GM23248 (cell line): ENCODE results near the gene ZNF865. TPM values are rescaled to one million over a fixed set of nuclear protein-coding genes. Genes with fewer than 3 reads are reported as not detected.

Source experiments
- DNase-seq: peaks from one replicate; pipeline ENCODE4 v3.0.0-alpha.2; 2015
- H2AFZ ChIP-seq: fragments of 200-600 bp; sonication (generic); 2 replicates; pipeline ENCODE4 v1.6.1; 2016; ENCODE audit warnings: antibody characterized with exemption
- H3F3A ChIP-seq: fragments of 200-600 bp; sonication (generic); 2 replicates; pipeline ENCODE4 v1.6.1; 2016; ENCODE audit warnings: mild to moderate bottlenecking, antibody characterized with exemption, mixed run types; ENCODE audit not compliant: insufficient read depth
- H3K27ac ChIP-seq: fragments of 200-600 bp; sonication (generic); 2 replicates; pipeline ENCODE4 v1.5.1; 2016; ENCODE audit warnings: mild to moderate bottlenecking
- H3K27me3 ChIP-seq: fragments of 200-600 bp; sonication (generic); replicated peaks from 2 replicates; pipeline ENCODE4 v1.6.1; 2016; ENCODE audit warnings: mild to moderate bottlenecking; ENCODE audit not compliant: insufficient read depth
- H3K36me3 ChIP-seq: fragments of 200-600 bp; sonication (generic); 2 replicates; pipeline ENCODE4 v1.6.1; 2016; ENCODE audit warnings: low read depth, mild to moderate bottlenecking
- H3K4me1 ChIP-seq: fragments of 200-600 bp; sonication (generic); 2 replicates; pipeline ENCODE4 v1.6.1; 2016; ENCODE audit warnings: mild to moderate bottlenecking; ENCODE audit not compliant: insufficient read depth
- H3K4me2 ChIP-seq: fragments of 200-600 bp; sonication (generic); one replicate; pipeline ENCODE4 v1.6.1; 2016; ENCODE audit warnings: mild to moderate bottlenecking; ENCODE audit not compliant: unreplicated experiment
- H3K4me3 ChIP-seq: fragments of 200-600 bp; sonication (generic); 2 replicates; pipeline ENCODE4 v1.5.1; 2016; ENCODE audit warnings: mild to moderate bottlenecking
- H3K79me2 ChIP-seq: fragments of 200-600 bp; sonication (generic); 2 replicates; pipeline ENCODE4 v1.6.1; 2016; ENCODE audit warnings: mild to moderate bottlenecking; ENCODE audit not compliant: insufficient read depth
- H3K9ac ChIP-seq: fragments of 200-600 bp; sonication (generic); 2 replicates; pipeline ENCODE4 v1.6.1; 2016; ENCODE audit warnings: mild to moderate bottlenecking
- H3K9me2 ChIP-seq: fragments of 200-600 bp; sonication (generic); 2 replicates; pipeline ENCODE4 v1.6.1; 2016; ENCODE audit warnings: mixed run types, mild to moderate bottlenecking, moderate library complexity; ENCODE audit not compliant: insufficient read depth
- H3K9me3 ChIP-seq: fragments of 200-600 bp; sonication (generic); one replicate; pipeline ENCODE4 v1.6.1; 2017; ENCODE audit warnings: low read depth
- H4K20me1 ChIP-seq: fragments of 200-600 bp; sonication (generic); 2 replicates; pipeline ENCODE4 v1.6.0; 2016; ENCODE audit not compliant: insufficient read depth
- EZH2 ChIP-seq: fragments of 200-600 bp; sonication (generic); IDR thresholded peaks from 2 replicates; pipeline ENCODE4 v1.6.1; 2018; ENCODE audit warnings: antibody characterized with exemption, mild to moderate bottlenecking; ENCODE audit not compliant: insufficient read depth, poor library complexity, severe bottlenecking
- EZH2phosphoT487 ChIP-seq: fragments of 200-600 bp; sonication (generic); IDR thresholded peaks from 2 replicates; pipeline ENCODE4 v1.6.1; 2018; ENCODE audit warnings: antibody characterized with exemption, moderate library complexity, mild to moderate bottlenecking, low read depth; ENCODE audit not compliant: insufficient read depth
- WGBS, 2 experiments: methylation state at CpG; one replicate each; pipeline ENCODE4 v1.1.6; 2015 to 2017; ENCODE audit warnings: low lambda C conversion rate in 2 of 2, low coverage in 1 of 2; ENCODE audit errors: missing lambda C conversion rate in 2 of 2; 5-methylcytosine and 5-hydroxymethylcytosine counted together
- in situ Hi-C: fragments of 300-500 bp; cut with MboI; formaldehyde crosslinking; loops from 2 replicates; pipeline ENCODE4 v1.15.0; 2020
- polyA plus RNA-seq: library from polyadenylated mRNA; unstranded; fragments of >200 nt; fragmentation: Nextera tagmentation; extraction: Ambion mirVana; gene quantifications from 2 replicates; pipeline ENCODE4 v1.2.1, GENCODE V29; 2016
- total RNA-seq: library from RNA; depleted of rRNA; stranded (reverse); fragments of >200 nt; shearing (Covaris generic); gene quantifications from 2 replicates; pipeline ENCODE4 v1.2.3, GENCODE V29; 2014; rRNA removed

Gene ZNF865
- total RNA-seq (1.3 and 1.5 TPM in 2 replicates), polyA plus RNA-seq (0.21 and 0.51 TPM in 2 replicates)

DNA sequence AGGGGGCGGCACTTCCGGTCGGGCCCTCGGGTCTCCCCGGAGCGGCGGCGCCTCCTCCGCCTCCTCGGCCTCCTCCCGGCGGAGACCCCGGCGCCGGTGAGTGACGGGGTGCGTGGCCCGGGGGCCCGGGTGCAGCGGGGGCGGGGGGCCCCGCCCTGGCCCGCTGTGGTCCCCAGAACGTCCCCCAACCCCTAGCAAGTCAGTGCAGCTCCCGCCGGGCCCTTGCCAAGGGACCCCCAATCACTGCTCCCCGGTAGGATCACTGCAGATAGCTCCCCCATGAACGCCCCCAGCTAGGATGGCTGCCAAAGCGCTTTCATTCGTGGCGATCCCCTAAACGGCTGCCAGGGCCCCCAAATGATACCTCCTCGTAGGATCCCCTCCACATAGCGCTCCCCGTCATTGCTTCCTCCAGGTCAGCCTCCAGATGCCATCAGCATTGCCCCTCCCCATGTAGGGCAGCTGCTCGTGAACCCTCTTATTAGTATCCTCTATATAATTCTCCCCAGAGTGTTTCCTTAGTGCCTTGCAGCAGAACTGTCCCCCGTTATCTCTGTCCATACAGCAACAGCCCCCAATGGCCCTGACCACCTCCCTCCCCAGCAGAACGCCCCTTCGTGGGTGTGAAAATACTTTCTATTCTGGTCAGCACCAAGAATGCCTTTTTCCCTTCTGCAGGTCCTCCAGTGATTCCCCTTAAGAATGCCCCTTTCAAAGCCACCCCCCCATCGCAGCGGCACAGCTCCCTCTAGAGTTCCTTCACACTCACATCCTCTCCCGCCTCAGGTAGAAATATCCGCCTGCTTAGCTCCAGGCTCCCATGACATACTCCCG lies at the start of gene ZNF865:
Gene ZNF865 (plus strand): TSS at position 11 of the 834 bp plus-strand sequence. CDS start 7,972 bp downstream, outside the sequence.
- no peaks in the 10 kb centered on the region for H3K9me3 ChIP-seq
- peak within 1 kb of the TSS; percentile 80 for H3K27ac ChIP-seq
- no peaks in the 10 kb centered on the region for H3K27me3 ChIP-seq
- H3K9me2 ChIP-seq: no peaks in the 10 kb centered on the region
- DNase-seq: peak; percentile 91
- peaks cover 17% of the 10 kb centered on the region; the same call in 1 of the 2 replicates for H3K36me3 ChIP-seq
- peaks cover 17% of the 10 kb centered on the region for H3F3A ChIP-seq
- H3K4me1 ChIP-seq: peaks cover 15% of the 10 kb centered on the region
- in situ Hi-C loops: no loop called here
- 3 to 5% methylated on average over 15 to 32 of the region's 44 CpGs for WGBS, 2 experiments
- peak within 1 kb of the TSS; percentile 93 for H3K4me2 ChIP-seq
- no peak for TF ChIP-seq EZH2
- no peak for TF ChIP-seq EZH2phosphoT487
- H3K9ac ChIP-seq: peak within 1 kb of the TSS; percentile 91
- H4K20me1 ChIP-seq: peaks cover 4% of the 10 kb centered on the region; the same call in 1 of the 2 replicates
- peak within 1 kb of the TSS; percentile 84 for H2AFZ ChIP-seq
- H3K79me2 ChIP-seq: peaks cover 57% of the 10 kb centered on the region
- H3K4me3 ChIP-seq: peak within 1 kb of the TSS; percentile 88

DNA sequence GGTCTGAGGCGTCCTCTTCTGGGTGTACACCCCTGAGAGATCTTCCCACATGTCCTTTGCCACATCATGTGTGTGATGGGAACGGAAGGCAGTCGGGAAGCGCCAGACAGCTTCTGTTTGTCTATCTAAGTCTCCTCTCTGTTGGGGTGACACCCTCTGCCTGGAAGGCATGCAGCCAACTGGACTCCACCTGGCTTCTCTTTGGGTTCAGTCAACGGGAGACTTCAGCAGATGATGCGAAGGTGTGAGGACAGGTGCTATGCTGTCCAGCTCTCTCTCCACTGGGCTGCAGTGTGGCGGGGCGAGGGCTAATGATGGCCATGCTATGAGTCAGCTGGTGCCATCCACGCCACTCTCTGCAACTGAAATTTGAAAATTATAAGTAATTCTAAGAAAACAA lies 45.8 kb upstream of the ZNF865 start:
- no peak overlapping the region for H3K4me2 ChIP-seq
- H2AFZ ChIP-seq: no peak overlapping the region
- no peaks in the 10 kb centered on the region for H3F3A ChIP-seq
- WGBS, 2 experiments: 51 to 59% methylated on average over 8 to 9 of the region's 9 CpGs
- H3K79me2 ChIP-seq: no peaks in the 10 kb centered on the region
- no peaks in the 10 kb centered on the region; the same call in 1 of the 2 replicates for H3K27me3 ChIP-seq
- no peak overlapping the region for H3K9ac ChIP-seq
- no peak overlapping the region for H3K27ac ChIP-seq
- no peak overlapping the region for H3K4me3 ChIP-seq
- H3K9me3 ChIP-seq: no peaks in the 10 kb centered on the region
- H3K4me1 ChIP-seq: no peaks in the 10 kb centered on the region
- H3K36me3 ChIP-seq: no peaks in the 10 kb centered on the region
- in situ Hi-C loops: no loop called here
- H3K9me2 ChIP-seq: no peaks in the 10 kb centered on the region
- TF ChIP-seq EZH2 (no peak), EZH2phosphoT487 (no peak)
- H4K20me1 ChIP-seq: no peaks in the 10 kb centered on the region
- DNase-seq: no peak

DNA sequence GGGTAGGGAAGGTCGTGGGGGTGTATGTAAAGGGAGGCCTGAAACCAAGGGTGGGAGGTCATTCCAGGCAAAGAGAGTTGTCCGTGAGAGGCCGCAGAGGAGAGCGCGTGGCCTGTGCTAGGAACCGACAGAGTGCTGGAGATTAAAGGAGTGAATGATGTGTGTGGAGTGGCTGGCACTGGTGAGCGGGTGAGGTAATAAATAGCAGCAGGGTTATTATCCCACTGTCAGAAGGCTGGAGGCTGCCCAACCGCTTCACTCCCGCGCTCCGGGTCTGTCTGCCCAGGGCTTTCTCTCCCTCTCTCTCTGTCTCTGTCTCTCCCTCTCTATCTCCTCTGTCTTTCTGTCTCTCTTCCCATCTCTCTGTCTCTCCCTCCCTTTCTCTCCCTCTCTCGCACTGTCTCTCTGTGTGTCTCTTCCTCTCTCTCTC lies 42.2 kb upstream of the ZNF865 start:
- H3K4me3 ChIP-seq: no peak overlapping the region
- no peaks in the 10 kb centered on the region; the same call in 1 of the 2 replicates for H3K27me3 ChIP-seq
- DNase-seq: peak; percentile 60
- H3F3A ChIP-seq: no peaks in the 10 kb centered on the region
- WGBS, 2 experiments: 14 to 15% methylated on average over 8 to 12 of the region's 12 CpGs
- H2AFZ ChIP-seq: no peak overlapping the region
- in situ Hi-C loops: no loop called here
- H3K9me3 ChIP-seq: no peaks in the 10 kb centered on the region
- no peak overlapping the region for H3K27ac ChIP-seq
- H3K9ac ChIP-seq: no peak overlapping the region
- no peak overlapping the region for H3K4me2 ChIP-seq
- no peaks in the 10 kb centered on the region for H3K79me2 ChIP-seq
- H3K36me3 ChIP-seq: no peaks in the 10 kb centered on the region
- no peaks in the 10 kb centered on the region for H3K4me1 ChIP-seq
- H3K9me2 ChIP-seq: no peaks in the 10 kb centered on the region
- no peak for TF ChIP-seq EZH2phosphoT487
- TF ChIP-seq EZH2: no peak
- no peaks in the 10 kb centered on the region for H4K20me1 ChIP-seq

DNA sequence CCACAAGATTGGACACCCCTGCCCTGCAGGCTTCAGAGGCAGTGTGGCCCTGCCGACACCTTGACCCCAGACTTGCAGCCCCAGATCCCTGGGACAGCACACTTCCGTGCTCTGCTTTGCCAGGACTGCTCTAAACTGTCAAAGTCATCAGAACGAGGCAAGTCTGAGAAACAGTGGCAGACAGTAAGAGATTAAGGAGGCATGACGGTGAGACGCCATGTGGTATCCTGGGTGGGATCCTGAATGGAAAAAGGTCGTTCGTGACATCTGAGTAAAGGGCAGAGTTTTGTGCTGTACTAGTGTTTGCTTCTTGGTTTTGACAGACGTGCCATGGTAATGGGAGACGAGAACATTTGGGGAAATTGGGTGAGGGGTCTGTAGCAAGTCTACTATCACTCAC lies 38.6 kb upstream of the ZNF865 start:
- H3K9me3 ChIP-seq: no peaks in the 10 kb centered on the region
- H3K27me3 ChIP-seq: no peaks in the 10 kb centered on the region; the same call in 1 of the 2 replicates
- H4K20me1 ChIP-seq: no peaks in the 10 kb centered on the region
- H3K79me2 ChIP-seq: no peaks in the 10 kb centered on the region
- H3K27ac ChIP-seq: no peak overlapping the region
- H3F3A ChIP-seq: no peaks in the 10 kb centered on the region
- TF ChIP-seq EZH2: no peak
- no peak for TF ChIP-seq EZH2phosphoT487
- no peaks in the 10 kb centered on the region for H3K9me2 ChIP-seq
- in situ Hi-C loops: no loop called here
- 26% methylated on average over 9 of the region's 9 CpGs for WGBS, 2 experiments
- H3K9ac ChIP-seq: no peak overlapping the region
- H3K4me2 ChIP-seq: no peak overlapping the region
- no peak overlapping the region for H2AFZ ChIP-seq
- no peaks in the 10 kb centered on the region for H3K36me3 ChIP-seq
- no peak for DNase-seq
- H3K4me3 ChIP-seq: no peak overlapping the region
- H3K4me1 ChIP-seq: no peaks in the 10 kb centered on the region
